Activated CD8-positive, alpha-beta memory T cell treated with anti-CD3 and anti-CD28 coated beads for 24 hours (primary cell): ENCODE data around the gene ZAP70.

ENCODE experiments used
- DNase-seq: peaks from one replicate; pipeline ENCODE4 v3.0.0-alpha.2; 2020

ZAP70 gene

DNA sequence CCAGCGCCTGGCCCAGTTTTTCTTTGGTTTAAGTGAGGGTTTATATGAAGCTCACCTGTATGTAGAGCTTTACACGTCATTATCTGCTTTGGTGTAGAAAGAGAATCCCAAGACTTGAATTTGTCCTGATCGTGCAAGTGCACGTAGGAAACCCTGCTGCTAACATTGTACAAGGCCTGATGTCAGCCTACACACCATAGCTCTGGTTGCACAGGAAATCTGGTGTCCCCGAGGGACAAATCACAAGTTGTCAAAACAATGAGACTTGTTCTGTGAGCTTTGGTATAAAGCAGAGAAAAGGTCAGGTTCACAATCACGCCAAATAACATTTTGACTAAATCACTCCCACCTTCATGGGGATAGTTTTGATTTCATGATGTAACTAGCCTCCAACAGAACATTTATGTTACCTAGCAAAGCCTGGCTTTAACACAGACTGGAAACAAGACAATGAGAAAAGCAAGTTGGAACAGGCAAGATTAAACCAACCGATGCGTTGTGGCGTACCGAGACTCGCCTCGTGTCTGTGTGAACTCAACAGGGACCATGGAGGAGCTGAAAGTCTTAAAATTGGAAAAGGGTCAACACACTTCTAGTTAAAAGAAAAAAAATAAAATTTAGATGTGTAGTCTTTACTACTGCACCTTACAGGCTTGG lies 41.4 kb downstream of the ZAP70 start:
- no peak for DNase-seq

DNA sequence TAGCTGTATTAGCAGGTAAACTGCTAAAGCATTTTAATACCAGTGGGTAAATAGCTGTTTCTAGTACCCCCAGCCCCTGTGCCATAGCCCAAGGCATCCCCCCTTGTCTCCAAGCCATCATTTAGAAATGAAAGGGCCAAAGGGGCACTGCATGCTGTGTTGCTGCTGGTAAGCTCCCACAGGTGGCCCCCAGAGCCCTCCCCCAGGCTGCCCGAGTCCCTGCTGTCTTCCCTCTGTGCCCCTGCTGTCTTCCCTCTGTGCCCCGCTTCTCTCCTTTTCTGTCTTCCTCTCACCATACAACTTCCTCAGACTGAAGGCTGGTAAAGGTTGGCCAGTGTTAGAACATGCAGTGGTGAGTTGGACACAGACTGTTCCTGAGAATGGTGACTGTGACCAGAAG lies 42.1 kb downstream of the ZAP70 start:
- DNase-seq: no peak

DNA sequence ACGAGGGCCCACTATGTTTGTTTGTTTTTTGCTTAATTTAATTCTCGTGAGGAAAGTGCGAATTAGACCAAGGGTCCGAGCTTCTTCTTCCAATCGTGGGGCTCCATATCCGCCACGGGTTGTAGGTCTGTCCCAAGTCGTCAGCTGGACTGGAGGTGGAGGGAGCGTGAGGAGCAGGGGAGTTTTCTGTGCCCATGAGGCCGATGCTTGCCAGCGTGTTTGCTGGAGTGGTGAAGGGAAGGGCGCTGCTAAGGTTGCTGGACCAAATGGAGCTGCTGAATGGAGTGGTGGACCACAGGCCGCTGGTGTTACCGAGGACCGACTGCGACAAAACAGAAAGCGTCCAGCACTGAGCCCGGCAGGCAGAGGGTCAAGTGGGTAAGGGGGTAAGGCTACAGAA lies 43.7 kb downstream of the ZAP70 start:
- DNase-seq: no peak

GRCh38 chr2:97758131-97758705 lies 44.8 kb downstream of the ZAP70 start:
- no peak for DNase-seq

- peak; percentile 53 for DNase-seq
Observed at GRCh38 chr2:97759727-97760407, 46.5 kb downstream of the ZAP70 start.

- peak; percentile 54 for DNase-seq
Observed at GRCh38 chr2:97760480-97761049, 47.2 kb downstream of the ZAP70 start.

DNA sequence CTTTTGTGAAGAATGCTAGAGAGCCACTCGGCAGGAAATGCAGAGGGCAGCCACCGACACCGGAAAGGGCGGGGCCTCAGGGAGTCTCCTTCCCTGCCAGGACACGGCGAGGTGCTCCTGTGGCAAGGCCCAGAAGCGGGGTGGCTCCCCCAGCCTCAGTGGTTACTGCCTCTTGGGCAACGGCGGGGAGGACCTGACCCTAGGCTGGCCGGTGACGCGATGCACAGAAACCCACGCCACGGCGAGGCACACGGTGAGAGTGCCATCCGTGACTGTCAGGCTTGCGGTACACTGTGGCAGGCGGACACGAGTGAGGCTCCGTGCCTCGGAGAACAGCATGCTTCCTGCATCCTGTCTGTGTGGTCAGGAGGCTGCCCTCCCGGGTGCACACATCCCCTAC lies 47.8 kb downstream of the ZAP70 start:
- DNase-seq: peak; percentile 81

DNA sequence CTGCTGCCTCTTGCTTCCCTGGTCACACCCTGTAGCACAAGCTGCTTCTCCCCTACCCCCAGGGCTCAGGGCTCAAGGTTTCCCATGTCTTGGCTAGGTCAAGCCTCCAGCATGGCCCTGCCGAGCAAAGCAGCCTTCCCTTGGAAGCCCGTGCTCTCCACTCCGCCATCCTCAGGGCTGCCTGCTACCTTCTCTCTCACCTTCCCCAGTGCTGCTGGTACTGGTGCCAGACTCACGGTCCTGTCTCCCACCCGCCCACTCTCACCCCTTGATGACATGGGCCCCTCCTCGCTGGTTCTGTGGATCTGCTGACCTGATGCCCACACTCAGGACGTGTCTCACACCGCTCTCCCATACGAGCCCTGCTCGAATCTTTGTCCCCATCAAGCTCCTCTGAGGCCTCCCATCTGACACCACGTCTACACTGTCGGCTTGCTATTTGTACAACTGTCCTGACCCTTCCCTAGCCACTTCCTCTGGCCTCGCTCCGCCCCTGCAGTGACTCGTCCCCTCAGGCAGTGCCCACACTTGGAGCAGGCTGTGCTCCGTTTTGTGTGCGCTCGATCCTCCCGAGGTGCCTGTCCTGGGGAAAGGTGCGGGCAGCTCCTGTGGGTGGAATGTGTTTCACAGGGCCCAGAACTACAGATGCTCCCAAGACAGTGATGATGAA lies 49.9 kb downstream of the ZAP70 start:
- DNase-seq: no peak

GRCh38 chr2:97764559-97765263 lies 51.3 kb downstream of the ZAP70 start:
- no peak for DNase-seq

DNA sequence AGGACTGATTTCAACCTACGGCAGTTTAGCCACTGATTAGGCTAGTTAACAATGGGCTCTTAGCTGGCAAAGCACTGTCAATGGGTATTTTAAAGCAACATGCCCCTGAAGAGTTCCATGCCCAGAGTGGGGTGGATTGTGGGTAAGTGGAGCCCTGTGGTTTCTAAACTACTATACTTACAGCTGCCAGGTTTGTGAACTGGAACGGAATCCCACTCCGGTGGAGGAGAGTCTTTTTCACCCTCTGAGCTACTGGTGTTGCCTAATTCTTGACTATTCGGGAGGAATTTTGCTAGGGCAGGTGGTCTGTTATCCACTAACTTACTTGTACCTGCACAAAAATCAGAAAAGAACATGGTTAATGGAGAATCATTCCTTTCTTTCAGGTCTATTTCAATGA lies 52.6 kb downstream of the ZAP70 start:
- DNase-seq: no peak

- no peak for DNase-seq
Observed at GRCh38 chr2:97766567-97766966, 53.2 kb downstream of the ZAP70 start.

GRCh38 chr2:97769308-97769707 lies 55.9 kb downstream of the ZAP70 start:
- no peak for DNase-seq

DNA sequence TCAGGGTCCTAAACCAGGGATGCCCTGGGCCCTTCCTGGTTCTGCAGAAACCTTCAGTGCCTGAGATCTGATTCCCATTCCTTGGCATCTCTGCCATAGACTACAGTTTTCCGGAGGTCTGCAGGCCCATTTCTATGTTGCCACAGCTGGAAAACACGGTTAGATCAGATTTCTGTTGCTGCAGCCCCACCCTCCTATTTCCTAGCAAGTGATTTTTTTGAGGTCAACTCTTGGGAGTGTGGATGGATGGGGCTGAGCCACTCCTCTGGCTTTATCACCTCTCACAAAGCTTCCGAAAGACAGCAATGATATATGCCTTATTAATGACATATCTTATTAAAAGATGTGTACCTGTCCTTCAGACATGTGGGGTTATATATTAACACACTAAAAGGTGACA lies 56.3 kb downstream of the ZAP70 start:
- no peak for DNase-seq

DNA sequence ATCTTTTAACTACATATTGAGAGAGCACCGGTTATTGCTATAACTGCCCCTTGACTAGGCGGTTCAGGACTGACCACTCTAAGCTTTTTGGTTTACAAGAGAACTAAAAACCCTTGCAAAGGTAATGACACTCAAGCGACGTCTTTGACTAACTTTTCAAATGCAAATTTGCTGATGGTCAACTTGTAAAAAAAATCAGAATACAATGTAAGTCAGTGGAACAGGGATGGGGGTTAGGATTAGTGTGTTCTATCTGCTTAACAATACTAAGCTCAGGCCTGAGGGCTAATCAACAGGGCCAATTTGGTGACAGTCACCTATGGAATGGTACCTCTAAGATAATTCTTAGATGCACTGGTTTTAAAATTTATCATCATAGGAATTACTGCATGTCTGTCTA lies 57.1 kb downstream of the ZAP70 start:
- no peak for DNase-seq

DNA sequence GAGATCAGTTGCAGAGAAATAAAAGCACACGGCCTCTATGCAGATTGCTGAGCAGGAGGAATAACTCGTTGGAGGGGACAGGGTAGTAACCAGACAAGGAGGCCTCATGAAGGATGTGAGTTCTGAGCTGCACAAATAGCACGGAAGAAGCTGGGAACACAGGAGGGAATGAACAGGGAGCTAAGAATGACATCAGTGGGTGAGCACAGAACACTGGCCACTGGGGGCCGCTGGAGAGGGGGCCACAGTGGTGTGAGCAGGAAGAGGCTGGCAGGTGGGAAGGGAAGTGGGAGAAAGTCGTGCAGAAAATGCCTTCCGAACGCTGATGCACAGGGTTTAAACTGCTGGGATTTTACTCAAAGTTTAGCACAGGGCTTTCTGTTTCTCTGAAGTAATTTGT lies 61.0 kb downstream of the ZAP70 start:
- no peak for DNase-seq

DNA sequence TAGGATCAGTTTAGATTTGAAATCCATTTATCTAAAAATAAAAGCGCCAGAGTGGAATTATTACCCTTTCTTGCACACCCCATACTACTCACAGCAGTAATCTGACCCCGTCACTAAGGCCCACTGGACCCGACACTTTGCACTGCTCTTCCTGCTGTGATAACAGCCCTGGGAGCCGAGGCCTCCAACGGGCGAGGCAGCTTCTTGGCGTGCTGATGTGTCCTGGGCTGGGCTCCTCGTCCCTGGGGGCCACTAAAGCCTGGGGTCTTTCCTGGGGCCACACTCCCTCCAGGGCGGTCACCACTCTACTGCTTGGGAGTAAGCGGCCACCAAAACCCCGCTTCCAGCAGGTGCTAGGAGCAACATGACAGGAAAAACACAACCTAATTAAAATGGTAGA lies 61.7 kb downstream of the ZAP70 start:
- no peak for DNase-seq

GRCh38 chr2:97779141-97779540 lies 65.8 kb downstream of the ZAP70 start:
- no peak for DNase-seq

DNA sequence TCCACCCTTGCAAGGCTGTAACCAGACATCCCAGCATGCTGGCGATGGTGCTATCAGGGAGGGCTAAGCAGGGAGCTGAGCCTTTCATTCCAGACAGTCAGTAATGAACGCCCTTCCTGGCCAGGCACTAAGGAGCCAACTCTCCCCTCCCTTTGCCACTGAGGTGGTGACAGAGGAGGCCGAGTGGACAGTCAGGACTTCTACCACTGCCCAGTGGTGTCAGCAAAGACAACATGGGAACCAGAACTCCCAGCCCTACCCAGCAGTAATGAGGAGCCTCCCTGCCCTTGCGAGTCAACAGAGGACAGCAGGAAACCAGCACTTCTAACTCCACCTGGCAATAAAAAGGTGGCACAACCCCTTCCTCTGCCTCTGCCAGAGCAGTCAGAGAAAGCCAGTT lies 68.6 kb downstream of the ZAP70 start:
- DNase-seq: no peak

GRCh38 chr2:97784953-97785352 lies 71.6 kb downstream of the ZAP70 start:
- no peak for DNase-seq

DNA sequence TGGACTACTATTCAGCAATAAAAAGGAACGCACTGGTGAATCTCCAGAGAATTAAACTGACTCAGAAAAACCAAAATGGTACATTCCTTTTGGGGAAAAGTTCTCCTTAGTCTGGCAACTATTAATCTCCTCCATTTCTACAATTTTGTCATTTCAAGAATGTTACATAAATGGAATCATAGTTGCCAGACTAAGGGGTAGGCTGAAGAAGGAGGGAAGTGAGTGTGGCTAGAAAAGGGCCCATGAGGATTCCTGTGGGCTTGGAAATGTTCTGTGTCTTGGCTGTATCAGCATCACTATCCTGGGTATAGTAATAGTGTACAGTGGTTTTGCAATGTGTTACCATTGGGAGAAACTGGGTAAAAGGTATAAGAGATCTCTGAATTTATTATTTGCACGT lies 72.4 kb downstream of the ZAP70 start:
- no peak for DNase-seq

GRCh38 chr2:97788986-97789644 lies 75.7 kb downstream of the ZAP70 start:
- no peak for DNase-seq
